Activated CD4-positive, CD25-positive, alpha-beta regulatory T cell treated with anti-CD3 and anti-CD28 coated beads, Interleukin-2, amount 50 U/mL, for 16 hours (primary cell): ENCODE data around the gene NUPR2.
"Not testable (repeated sequence)": the region's sequence is repeated elsewhere in the genome, so short reads cannot be mapped to it uniquely, and the experiment has no call there.

Experiments
- DNase-seq: peaks from one replicate; pipeline ENCODE4 v3.0.0-alpha.2; 2020; ENCODE audit warnings: low read depth, low spot score

Gene NUPR2

GRCh38 chr7:56115852-56116538 is at the start of gene NUPR2:
Gene NUPR2 (minus strand): TSS chr7:56116417. CDS start chr7:56116314, 103 bp downstream.
- DNase-seq = no peak

GRCh38 chr7:56157238-56157790 is 41.1 kb upstream of the NUPR2 start:
- no peak for DNase-seq

- not testable (repeated sequence) for DNase-seq
These were observed 14.8 kb upstream of the NUPR2 start for GRCh38 chr7:56131062-56131461.

GRCh38 chr7:56127241-56127975 is 11.2 kb upstream of the NUPR2 start:
- DNase-seq = no peak

- no peak for DNase-seq
These were observed 9.6 kb upstream of the NUPR2 start for GRCh38 chr7:56125831-56126230.

GRCh38 chr7:56124981-56125380 is 8.8 kb upstream of the NUPR2 start:
- no peak for DNase-seq

GRCh38 chr7:56121440-56121839 is 5.2 kb upstream of the NUPR2 start:
- DNase-seq = no peak

GRCh38 chr7:56112244-56112643 is 4.0 kb downstream of the NUPR2 start:
- DNase-seq = not testable (repeated sequence)

- DNase-seq = no peak
These were observed 5.6 kb downstream of the NUPR2 start for GRCh38 chr7:56110611-56111010.

- no peak for DNase-seq
These were observed 8.3 kb downstream of the NUPR2 start for GRCh38 chr7:56107954-56108258.

GRCh38 chr7:56106108-56107073 is 9.8 kb downstream of the NUPR2 start, which contains the start of gene CHCHD2:
Gene CHCHD2 (minus strand): TSS chr7:56106476. CDS start chr7:56106413, 63 bp downstream.
- DNase-seq = peak; percentile 91

- DNase-seq = no peak
These were observed 10.7 kb downstream of the NUPR2 start for GRCh38 chr7:56105508-56105907.

- not testable (repeated sequence) for DNase-seq
These were observed 12.1 kb downstream of the NUPR2 start for GRCh38 chr7:56104138-56104537.

- no peak for DNase-seq
These were observed 16.6 kb downstream of the NUPR2 start for GRCh38 chr7:56099653-56100052.

- not testable (repeated sequence) for DNase-seq
These were observed 17.8 kb downstream of the NUPR2 start for GRCh38 chr7:56098187-56099008.

GRCh38 chr7:56097700-56098099 is 18.5 kb downstream of the NUPR2 start:
- DNase-seq = no peak

- no peak for DNase-seq
These were observed 23.3 kb downstream of the NUPR2 start, which contains the start of gene PHKG1 for GRCh38 chr7:56092789-56093531. Gene PHKG1 (minus strand): TSS chr7:56092952. CDS start chr7:56088941, 4,011 bp downstream.

GRCh38 chr7:56092388-56092787 is 23.8 kb downstream of the NUPR2 start:
- DNase-seq = not testable (repeated sequence)

- no peak for DNase-seq
These were observed 24.6 kb downstream of the NUPR2 start for GRCh38 chr7:56091591-56091990.

GRCh38 chr7:56087445-56087844 is 28.8 kb downstream of the NUPR2 start:
- DNase-seq = no peak
